Prostate gland (tissue), 2 donors: ENCODE data around the gene SEPTIN8.

Experiments
- CTCF ChIP-seq, 4 experiments: fragments of 200-600 bp in 2 of 4; fragments of 450-650 bp in 2 of 4; sonication (generic) in 2 of 4; IDR thresholded peaks; 1 replicate in 3 of 4; 2 replicates in 1 of 4; pipeline ENCODE4 v1.5.1; 2016 to 2019; ENCODE audit warnings: antibody characterized with exemption in 4 of 4, mild to moderate bottlenecking in 2 of 4, moderate library complexity in 2 of 4
- POLR2A ChIP-seq: fragments of 450-650 bp; IDR thresholded peaks from one replicate; pipeline ENCODE4 v1.6.1; 2016; ENCODE audit warnings: antibody characterized with exemption, mild to moderate bottlenecking
- POLR2AphosphoS5 ChIP-seq: sonication (generic); formaldehyde crosslinking; IDR thresholded peaks from one replicate; pipeline ENCODE4 v1.6.1; 2017; ENCODE audit warnings: antibody characterized with exemption

DNA sequence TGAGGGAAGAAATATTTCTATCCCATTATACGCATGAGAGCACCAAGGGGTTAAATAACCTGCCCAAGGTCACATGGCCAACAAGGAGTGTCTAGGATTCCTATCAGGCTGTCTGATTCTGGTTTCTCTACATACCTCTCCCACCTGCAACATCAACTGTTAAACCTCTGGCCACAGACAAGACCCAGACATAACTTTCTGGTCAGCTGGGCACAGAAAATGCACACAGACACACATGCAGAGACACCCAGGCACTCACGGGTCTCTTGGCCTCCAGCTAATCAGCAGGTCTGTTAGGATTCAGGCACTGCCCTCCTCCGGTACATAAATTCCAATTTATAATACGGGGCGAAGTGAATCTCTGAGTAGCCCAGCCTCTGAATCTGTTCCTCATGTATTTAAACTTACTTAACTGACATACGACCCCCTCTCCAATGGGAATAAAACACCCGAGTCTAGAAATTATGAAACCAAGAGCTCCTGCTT lies 1.5 kb downstream of the SEPTIN8 start:
- TF ChIP-seq CTCF (IDR thresholded peaks at IDR 0.05) (no peak), POLR2AphosphoS5 (no peak), POLR2A (no peak)
